Endodermal cell (in vitro differentiated cells): ENCODE measurements around the gene RPS21. TPM values are rescaled to one million over a fixed set of nuclear protein-coding genes. Genes with fewer than 3 reads are reported as not detected.
A peak's percentile ranks its signal among the peaks of the same experiment; 100 is the strongest.

ENCODE experiments used
- DNase-seq: peaks from one replicate; pipeline ENCODE4 v3.0.0-alpha.2; 2017
- H3K27ac ChIP-seq: 2 replicates; pipeline ENCODE4 v1.5.1; 2013; ENCODE audit warnings: mild to moderate bottlenecking, low read depth, low read length, moderate library complexity
- H3K27me3 ChIP-seq: 2 replicates; pipeline ENCODE4 v1.6.1; 2013; ENCODE audit warnings: mild to moderate bottlenecking, low read length, moderate library complexity; ENCODE audit not compliant: insufficient read depth, control insufficient read depth, poor library complexity, severe bottlenecking
- H3K36me3 ChIP-seq: 2 replicates; pipeline ENCODE4 v1.7.0; 2013; ENCODE audit warnings: mild to moderate bottlenecking, low read length, moderate library complexity; ENCODE audit not compliant: control insufficient read depth, insufficient read depth
- H3K4me1 ChIP-seq: one replicate; pipeline ENCODE4 v1.7.0; 2013; ENCODE audit warnings: low read length; ENCODE audit not compliant: control insufficient read depth, insufficient read depth
- H3K4me3 ChIP-seq: 2 replicates; pipeline ENCODE4 v1.5.1; 2013; ENCODE audit warnings: mild to moderate bottlenecking, low read length, moderate library complexity
- H3K9ac ChIP-seq: 2 replicates; pipeline ENCODE4 v1.6.1; 2013; ENCODE audit warnings: mild to moderate bottlenecking, low read length, moderate library complexity; ENCODE audit not compliant: poor library complexity, severe bottlenecking; ENCODE audit errors: extremely low read depth
- H3K9me3 ChIP-seq: 2 replicates; pipeline ENCODE4 v1.6.1; 2013; ENCODE audit warnings: mild to moderate bottlenecking, low read length, moderate library complexity; ENCODE audit not compliant: control insufficient read depth
- H3K27ac Mint-ChIP-seq: 2 replicates; pipeline ENCODE4 v1.8.0; 2020; ENCODE audit warnings: mixed read lengths
- H3K27me3 Mint-ChIP-seq: 2 replicates; pipeline ENCODE4 v1.8.0; 2021; ENCODE audit warnings: mild to moderate bottlenecking, mixed read lengths; ENCODE audit not compliant: insufficient read depth
- H3K36me3 Mint-ChIP-seq: 2 replicates; pipeline ENCODE4 v1.8.0; 2020; ENCODE audit warnings: low read depth, mixed read lengths
- H3K4me1 Mint-ChIP-seq: 2 replicates; pipeline ENCODE4 v1.8.0; 2020; ENCODE audit warnings: mixed read lengths
- H3K4me3 Mint-ChIP-seq: 2 replicates; pipeline ENCODE4 v1.8.0; 2020; ENCODE audit warnings: mild to moderate bottlenecking, moderate library complexity, mixed read lengths
- H3K9me3 Mint-ChIP-seq: 2 replicates; pipeline ENCODE4 v1.8.0; 2020; ENCODE audit warnings: mild to moderate bottlenecking, mixed read lengths
- WGBS, 2 experiments: methylation state at CpG; one replicate each; pipeline versions ENCODE4 v1.1.5 to v1.1.7; 2013; ENCODE audit warnings: missing lambda C conversion rate in 2 of 2, mixed read lengths in 1 of 2; ENCODE audit not compliant: insufficient coverage in 1 of 2, insufficient read length in 1 of 2; 5-methylcytosine and 5-hydroxymethylcytosine counted together
- total RNA-seq, 2 donors: library from RNA; stranded (reverse); fragmentation: NEBNext Ultra II Directional in 1 of 2; extraction: Animal tissue kit (Norgen Biotek cat#: 25700) in 1 of 2; gene quantifications; 2 replicates in 1 of 2; 3 replicates in 1 of 2; pipeline ENCODE4 v1.2.1, GENCODE V29; 2021
- TF ChIP-seq, protein P1 (sequence below): fragments of 200-600 bp; sonication (generic); conservative IDR thresholded peaks from 2 replicates; pipeline ENCODE4 v1.5.0; 2021; ENCODE audit warnings: antibody characterized with exemption, mild to moderate bottlenecking

The RPS21 gene
- total RNA-seq, 2 donors from 2014 or later, result 1,288 to 1,382 TPM

DNA sequence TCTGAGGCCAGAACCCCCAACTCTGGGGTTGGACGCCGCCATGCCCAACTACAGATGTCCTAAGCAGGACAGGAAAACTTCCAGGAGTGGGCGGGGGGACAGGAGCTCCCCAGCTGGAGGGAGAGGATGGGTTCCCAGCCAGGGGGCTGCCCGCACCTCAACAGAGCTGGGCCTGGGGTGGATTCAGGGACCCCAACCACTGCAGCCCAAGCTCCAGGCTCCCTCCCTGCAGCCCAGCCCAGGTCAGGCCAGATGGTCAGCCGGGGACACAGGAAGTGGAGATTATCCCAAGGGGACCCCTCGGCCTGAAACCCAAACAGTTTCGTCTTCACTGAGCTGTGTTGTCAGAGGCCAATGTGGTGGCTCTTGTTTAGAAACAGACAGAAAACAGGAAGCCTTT is 29.2 kb upstream of the RPS21 start:
- DNase-seq, result peak; percentile 48
- Histone ChIP-seq H3K36me3 (peaks cover 32% of the 10 kb centered on the region), H3K9ac (no peak overlapping the region), H3K9me3 (no peaks in the 10 kb centered on the region), H3K4me1 (peaks cover 32% of the 10 kb centered on the region), H3K27ac (no peak overlapping the region), H3K4me3 (no peak overlapping the region), H3K27me3 (no peaks in the 10 kb centered on the region)
- Mint-ChIP-seq H3K9me3 (no peaks in the 10 kb centered on the region), H3K4me3 (no peak overlapping the region), H3K27me3 (no peaks in the 10 kb centered on the region), H3K27ac (no peak overlapping the region), H3K36me3 (peaks cover 3% of the 10 kb centered on the region), H3K4me1 (peaks cover 17% of the 10 kb centered on the region)
- WGBS, 2 experiments, result 93% methylated on average over 6 to 7 of the region's 7 CpGs
- TF ChIP-seq, protein P1, sequence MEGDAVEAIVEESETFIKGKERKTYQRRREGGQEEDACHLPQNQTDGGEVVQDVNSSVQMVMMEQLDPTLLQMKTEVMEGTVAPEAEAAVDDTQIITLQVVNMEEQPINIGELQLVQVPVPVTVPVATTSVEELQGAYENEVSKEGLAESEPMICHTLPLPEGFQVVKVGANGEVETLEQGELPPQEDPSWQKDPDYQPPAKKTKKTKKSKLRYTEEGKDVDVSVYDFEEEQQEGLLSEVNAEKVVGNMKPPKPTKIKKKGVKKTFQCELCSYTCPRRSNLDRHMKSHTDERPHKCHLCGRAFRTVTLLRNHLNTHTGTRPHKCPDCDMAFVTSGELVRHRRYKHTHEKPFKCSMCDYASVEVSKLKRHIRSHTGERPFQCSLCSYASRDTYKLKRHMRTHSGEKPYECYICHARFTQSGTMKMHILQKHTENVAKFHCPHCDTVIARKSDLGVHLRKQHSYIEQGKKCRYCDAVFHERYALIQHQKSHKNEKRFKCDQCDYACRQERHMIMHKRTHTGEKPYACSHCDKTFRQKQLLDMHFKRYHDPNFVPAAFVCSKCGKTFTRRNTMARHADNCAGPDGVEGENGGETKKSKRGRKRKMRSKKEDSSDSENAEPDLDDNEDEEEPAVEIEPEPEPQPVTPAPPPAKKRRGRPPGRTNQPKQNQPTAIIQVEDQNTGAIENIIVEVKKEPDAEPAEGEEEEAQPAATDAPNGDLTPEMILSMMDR, result no peak

DNA sequence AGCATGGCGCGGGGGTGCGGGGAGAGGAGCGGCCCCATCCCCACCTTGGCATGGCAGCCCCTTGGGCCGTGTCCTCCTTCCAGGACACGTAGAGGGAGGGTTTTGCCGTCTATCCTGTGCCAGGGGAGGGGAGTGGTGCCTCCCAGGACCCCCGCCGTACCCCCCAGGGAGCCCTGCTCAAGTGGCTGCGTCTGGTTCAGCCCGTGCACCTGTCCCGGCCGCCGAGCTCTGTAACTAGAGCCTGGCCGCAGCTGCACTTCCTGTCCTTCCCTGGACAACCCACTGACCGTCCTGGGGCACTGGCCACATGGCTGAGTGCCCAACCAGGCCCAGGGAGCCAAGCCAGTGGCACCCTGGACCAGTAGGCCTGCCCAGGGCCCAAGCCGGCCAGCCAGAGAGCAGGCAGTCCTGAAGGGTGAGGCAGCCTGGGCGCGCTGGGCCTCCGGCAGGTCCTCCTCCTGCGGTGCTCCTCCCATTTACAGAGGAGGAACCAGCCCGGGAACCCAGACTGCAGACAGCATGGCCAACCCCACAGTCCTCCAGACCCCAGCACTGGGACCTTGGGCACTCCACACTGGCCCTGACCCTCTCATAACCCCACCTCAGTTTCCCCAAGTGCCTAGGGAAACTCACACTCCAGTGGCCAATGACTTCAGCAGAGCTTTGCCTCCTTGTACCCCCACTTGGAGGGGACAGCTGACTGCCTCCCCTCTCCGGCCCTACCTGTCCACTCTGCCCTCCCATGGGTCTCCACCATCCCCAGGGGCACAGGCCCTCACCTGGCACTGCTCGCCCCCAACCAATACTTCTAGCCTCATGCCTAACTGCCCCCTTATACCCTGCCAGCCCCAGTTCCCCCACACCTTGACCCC is 28.5 kb upstream of the RPS21 start:
- Mint-ChIP-seq H3K4me1 (peaks cover 21% of the 10 kb centered on the region), H3K27ac (peak overlapping the region; percentile 70), H3K9me3 (no peaks in the 10 kb centered on the region), H3K4me3 (no peak overlapping the region), H3K36me3 (peaks cover 3% of the 10 kb centered on the region), H3K27me3 (no peaks in the 10 kb centered on the region)
- Histone ChIP-seq H3K4me3 (no peak overlapping the region), H3K27ac (no peak overlapping the region), H3K9me3 (no peaks in the 10 kb centered on the region), H3K36me3 (peaks cover 30% of the 10 kb centered on the region), H3K9ac (no peak overlapping the region), H3K4me1 (peaks cover 33% of the 10 kb centered on the region), H3K27me3 (no peaks in the 10 kb centered on the region)
- TF ChIP-seq, protein P1, result no peak
- whole genome bisulfite sequencing, 2 experiments, result 94 to 96% methylated on average over 16 to 24 of the region's 24 CpGs
- DNase-seq, result no peak

DNA sequence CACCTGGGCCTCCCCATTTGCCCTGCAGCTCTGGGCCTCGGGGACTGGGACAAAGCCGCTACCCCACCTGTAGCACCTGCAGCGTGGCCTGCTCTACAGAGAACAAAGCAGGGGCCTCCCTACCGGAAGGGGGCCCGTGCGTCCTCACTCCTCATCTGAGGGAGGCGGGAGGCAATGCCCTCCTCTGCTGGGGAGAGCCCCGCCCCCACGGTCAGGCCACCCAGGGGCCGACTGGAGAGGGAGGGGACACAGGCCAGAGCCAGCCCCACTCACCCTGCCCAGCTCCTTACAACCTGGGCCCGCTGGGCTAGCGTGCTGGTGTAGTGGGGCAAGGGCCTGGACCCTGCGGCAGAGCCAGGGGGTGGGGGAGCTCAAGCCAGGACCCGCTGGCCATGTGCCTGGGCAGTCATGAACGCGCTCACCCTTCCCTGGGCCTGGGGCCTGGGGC is 27.8 kb upstream of the RPS21 start:
- Histone ChIP-seq H3K9me3 (no peaks in the 10 kb centered on the region), H3K4me1 (peaks cover 40% of the 10 kb centered on the region), H3K27me3 (no peaks in the 10 kb centered on the region), H3K9ac (no peak overlapping the region), H3K4me3 (no peak overlapping the region), H3K27ac (no peak overlapping the region), H3K36me3 (peaks cover 30% of the 10 kb centered on the region)
- DNase-seq, result peak; percentile 51
- no peaks in the 10 kb centered on the region for H3K9me3 Mint-ChIP-seq
- TF ChIP-seq, protein P1, result no peak
- H3K36me3 Mint-ChIP-seq, result peaks cover 3% of the 10 kb centered on the region
- 94 to 97% methylated on average over 6 to 16 of the region's 16 CpGs for WGBS, 2 experiments
- H3K4me3 Mint-ChIP-seq, result no peak overlapping the region
- H3K4me1 Mint-ChIP-seq, result peaks cover 23% of the 10 kb centered on the region
- peak overlapping the region; percentile 70 for H3K27ac Mint-ChIP-seq
- no peaks in the 10 kb centered on the region for H3K27me3 Mint-ChIP-seq
